Gastroesophageal sphincter (tissue), 4 donors: Measurements from ENCODE around the gene EMILIN2. TPM values are rescaled to one million over a fixed set of nuclear protein-coding genes. Genes with fewer than 3 reads are reported as not detected.

ENCODE experiments used
- ATAC-seq: fragments of 150-250 bp; one replicate; pipeline ENCODE4 v1.9.1; 2016; ENCODE audit warnings: mild to moderate bottlenecking, moderate library complexity
- H3K27ac ChIP-seq, 4 donors: fragments of 200-600 bp; sonication (generic) in 3 of 4; 1 replicate in 3 of 4; 2 replicates in 1 of 4; pipeline ENCODE4 v1.5.1; 2016 to 2019
- H3K27me3 ChIP-seq: fragments of 200-600 bp; sonication (generic); one replicate; pipeline ENCODE4 v1.5.1; 2019
- H3K36me3 ChIP-seq, 2 donors: fragments of 200-600 bp; sonication (generic); one replicate each; pipeline ENCODE4 v1.5.1; 2019; ENCODE audit warnings: control low read depth in 1 of 2
- H3K4me1 ChIP-seq, 3 donors: fragments of 200-600 bp; sonication (generic); 1 replicate in 2 of 3; 2 replicates in 1 of 3; pipeline ENCODE4 v1.5.1; 2016 to 2019; ENCODE audit warnings: control low read depth in 2 of 3
- H3K4me3 ChIP-seq, 2 donors: fragments of 200-600 bp; sonication (generic); one replicate each; pipeline ENCODE4 v1.5.1; 2019; ENCODE audit warnings: mild to moderate bottlenecking in 1 of 2, moderate library complexity in 1 of 2
- H3K9me3 ChIP-seq, 3 donors: fragments of 200-600 bp; sonication (generic); one replicate each; pipeline ENCODE4 v1.5.1; 2017 to 2019; ENCODE audit warnings: control low read depth in 2 of 3
- CTCF ChIP-seq, 4 experiments: fragments of 200-600 bp in 2 of 4; fragments of 450-650 bp in 2 of 4; sonication (generic) in 1 of 4; IDR thresholded peaks; one replicate each; pipeline ENCODE4 v1.5.1; 2017 to 2019; ENCODE audit warnings: antibody characterized with exemption in 4 of 4, mild to moderate bottlenecking in 2 of 4, moderate library complexity in 2 of 4
- EP300 ChIP-seq: sonication (generic); formaldehyde crosslinking; IDR thresholded peaks from one replicate; pipeline ENCODE4 v1.6.1; 2017; ENCODE audit warnings: antibody characterized with exemption, mild to moderate bottlenecking
- POLR2A ChIP-seq, 2 donors: fragments of 450-650 bp; IDR thresholded peaks; one replicate each; pipeline ENCODE4 v1.6.1; 2017; ENCODE audit warnings: antibody characterized with exemption in 2 of 2, mild to moderate bottlenecking in 2 of 2, moderate library complexity in 1 of 2
- POLR2AphosphoS5 ChIP-seq: sonication (generic); formaldehyde crosslinking; IDR thresholded peaks from one replicate; pipeline ENCODE4 v1.6.1; 2017; ENCODE audit warnings: antibody characterized with exemption
- WGBS, 2 donors: methylation state at CpG; one replicate each; pipeline ENCODE4 v1.1.5; 2018; ENCODE audit warnings: low coverage in 1 of 2; 5-methylcytosine and 5-hydroxymethylcytosine counted together
- total RNA-seq, 4 donors: library from RNA; depleted of rRNA; stranded (reverse); fragments of >200 nt; gene quantifications; one replicate each; pipeline ENCODE4 v1.1.0, GENCODE V29; 2016

EMILIN2 gene
- total RNA-seq, 4 donors from 2014 or later: 11.2 to 20.9 (median 17.0) TPM

DNA sequence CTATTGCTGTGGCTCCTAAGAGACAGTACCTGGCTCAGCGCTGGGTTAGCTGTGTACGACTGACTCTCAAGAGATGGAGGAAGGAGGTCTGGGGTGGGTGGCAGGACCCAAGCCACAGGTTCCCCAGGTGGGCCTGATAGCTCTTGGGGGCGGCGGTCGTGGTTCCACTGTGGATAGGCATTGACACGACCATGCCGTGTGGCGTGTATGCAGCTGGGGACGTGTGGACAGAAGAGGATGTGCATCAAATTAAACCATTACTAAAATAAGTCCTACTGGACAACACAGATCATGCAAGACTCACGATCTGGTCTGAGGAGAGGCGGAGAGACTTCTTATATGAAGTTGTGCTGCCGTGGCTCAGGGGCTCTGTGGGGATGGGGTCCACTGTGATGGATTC, 78.1 kb downstream of the EMILIN2 start:
- H3K36me3 ChIP-seq: peaks cover 0 to 99% of the 10 kb centered on the region in 2 donors
- WGBS, 2 donors: 85 to 92% methylated on average over 6 to 12 of the region's 12 CpGs
- H3K9me3 ChIP-seq: no peaks in the 10 kb centered on the region
- H3K27me3 ChIP-seq: no peaks in the 10 kb centered on the region
- H3K4me1 ChIP-seq: no peaks in the 10 kb centered on the region
- ATAC-seq: no peak
- TF ChIP-seq POLR2AphosphoS5 (no peak), EP300 (no peak), CTCF (IDR thresholded peaks at IDR 0.05) (no peak), POLR2A (IDR thresholded peaks at IDR 0.05) (no peak)
- no peak overlapping the region for H3K27ac ChIP-seq
- no peak overlapping the region for H3K4me3 ChIP-seq

GRCh38 chr18:2926528-2926927, 79.7 kb downstream of the EMILIN2 start:
- ATAC-seq: no peak

GRCh38 chr18:2927745-2928144, 80.9 kb downstream of the EMILIN2 start:
- ATAC-seq: no peak
- Histone ChIP-seq H3K36me3 (peaks cover 0 to 88% of the 10 kb centered on the region in 2 donors), H3K9me3 (no peaks in the 10 kb centered on the region), H3K27ac (no peak overlapping the region), H3K27me3 (no peaks in the 10 kb centered on the region), H3K4me1 (peaks cover 0 to 9% (median 0%) of the 10 kb centered on the region in 3 donors), H3K4me3 (no peak overlapping the region)
- 85 to 87% methylated on average over 5 to 8 of the region's 8 CpGs for WGBS, 2 donors
- no peak for TF ChIP-seq CTCF (IDR thresholded peaks at IDR 0.05)
- TF ChIP-seq EP300: no peak
- no peak for TF ChIP-seq POLR2AphosphoS5
- TF ChIP-seq POLR2A (IDR thresholded peaks at IDR 0.05): no peak

More at GRCh38 chr18:2926528-2926927, 79.7 kb downstream of the EMILIN2 start:
- no peak overlapping the region for H3K4me3 ChIP-seq
- H3K36me3 ChIP-seq: peaks cover 0 to 99% of the 10 kb centered on the region in 2 donors
- H3K4me1 ChIP-seq: no peaks in the 10 kb centered on the region
- H3K27ac ChIP-seq: no peak overlapping the region
- no peaks in the 10 kb centered on the region for H3K9me3 ChIP-seq
- 79 to 90% methylated on average over 2 to 4 of the region's 4 CpGs for WGBS, 2 donors
- no peak for TF ChIP-seq EP300
- no peak for TF ChIP-seq POLR2A (IDR thresholded peaks at IDR 0.05)
- TF ChIP-seq POLR2AphosphoS5: no peak
- TF ChIP-seq CTCF (IDR thresholded peaks at IDR 0.05): no peak
- H3K27me3 ChIP-seq: no peaks in the 10 kb centered on the region

GRCh38 chr18:2932247-2933181, 85.7 kb downstream of the EMILIN2 start:
- peak; percentile 31 for ATAC-seq

More at GRCh38 chr18:2932247-2933181, 85.7 kb downstream of the EMILIN2 start:
- Histone ChIP-seq H3K27ac (no peak overlapping the region), H3K4me1 (peaks cover 0 to 26% (median 3%) of the 10 kb centered on the region in 3 donors), H3K27me3 (no peaks in the 10 kb centered on the region), H3K4me3 (no peak overlapping the region), H3K9me3 (no peaks in the 10 kb centered on the region), H3K36me3 (peaks cover 0 to 68% of the 10 kb centered on the region in 2 donors)
- TF ChIP-seq EP300: no peak
- TF ChIP-seq CTCF (IDR thresholded peaks at IDR 0.05): peak; percentile 67 to 85 (median 76)
- WGBS, 2 donors: 38 to 49% methylated on average over 1 to 6 of the region's 10 CpGs
